Measurements from ENCODE around the gene POLR3GL. TPM values are rescaled to one million over a fixed set of nuclear protein-coding genes. Genes with fewer than 3 reads are reported as not detected.
"Not testable (repeated sequence)": the region's sequence is repeated elsewhere in the genome, so short reads cannot be mapped to it uniquely, and the experiment has no call there.

POLR3GL gene
- total RNA-seq, 2 experiments from 2014 or later = 32.6 to 34.9 TPM

DNA sequence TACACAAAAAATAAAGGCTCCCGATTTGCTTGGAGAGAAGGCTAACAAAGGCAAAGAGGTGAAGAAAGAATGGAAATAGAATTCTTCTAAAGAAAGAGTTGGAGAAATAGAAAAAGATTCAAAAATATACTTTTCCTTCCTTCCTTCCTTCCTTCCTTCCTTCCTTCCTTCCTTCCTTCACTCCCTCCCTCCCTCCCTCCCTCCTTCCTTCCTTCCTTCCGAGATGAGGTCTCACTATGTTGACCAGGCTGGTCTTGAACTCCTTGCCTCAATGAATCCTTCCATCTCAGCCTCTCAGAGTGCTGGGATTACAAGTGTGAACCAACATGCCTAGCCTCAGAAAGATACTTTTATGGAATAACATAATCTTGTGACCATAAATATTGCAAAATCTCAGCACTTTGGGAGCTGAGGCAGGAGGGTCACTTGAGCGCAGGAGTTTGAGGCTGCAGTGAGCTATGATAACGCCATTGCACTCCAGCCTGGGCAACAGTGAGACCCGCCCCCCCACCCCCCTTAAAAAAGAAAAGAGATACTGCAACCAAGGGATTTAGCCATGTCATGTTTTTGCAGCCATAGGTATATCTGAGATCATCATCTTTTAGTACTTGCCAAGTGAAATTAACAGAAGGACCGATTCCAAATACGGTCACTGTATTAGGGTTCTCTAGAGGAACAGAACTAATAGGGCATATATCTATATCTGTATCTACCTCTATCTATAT lies 58.1 kb downstream of the POLR3GL start:
- peaks cover 73% of the 10 kb centered on the region for H3K27me3 Mint-ChIP-seq
- no peak overlapping the region for H3K27ac Mint-ChIP-seq
- DNase-seq = no peak
- peaks cover 7% of the 10 kb centered on the region for H3K4me1 Mint-ChIP-seq
- no peaks in the 10 kb centered on the region for H3K9me3 Mint-ChIP-seq
- POLR2A ChIA-PET = no interaction called here
- H3K4me3 Mint-ChIP-seq = no peak overlapping the region
- no peaks in the 10 kb centered on the region for H3K36me3 Mint-ChIP-seq
- no peak for ATAC-seq (ENCODE audit: low read depth)

DNA sequence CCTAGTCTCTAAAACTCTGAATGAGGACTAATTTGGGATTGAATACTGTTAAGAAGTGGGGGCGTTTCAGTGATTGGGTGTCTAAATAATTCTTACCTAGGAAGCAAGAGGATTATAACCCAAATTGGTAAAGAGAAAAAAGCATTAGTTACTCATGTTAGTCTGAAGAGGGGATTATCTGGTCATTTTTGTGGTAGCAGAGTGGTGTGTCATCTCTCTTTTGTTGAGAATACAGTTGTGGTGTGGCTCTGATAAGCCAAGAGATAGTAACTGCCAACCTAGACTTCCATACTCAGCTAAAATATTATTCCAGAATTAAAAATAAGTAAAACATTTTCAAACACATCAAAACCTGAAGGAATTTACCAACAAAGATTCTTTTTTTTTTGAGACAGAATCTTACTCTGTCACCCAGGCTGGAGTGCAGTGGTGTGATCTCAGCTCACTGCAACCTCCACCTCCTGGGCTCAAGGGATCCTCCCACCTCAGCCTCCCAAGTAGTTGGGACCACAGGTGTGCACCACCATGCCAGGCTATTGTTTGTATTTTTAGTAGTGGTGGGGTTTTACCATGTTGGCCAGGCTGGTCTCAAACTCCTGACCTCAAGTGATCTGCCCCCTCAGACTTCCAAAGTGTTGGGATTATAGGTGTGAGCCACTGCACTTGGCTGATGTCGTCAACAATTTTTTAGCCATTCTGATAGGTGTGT lies 61.5 kb downstream of the POLR3GL start:
- POLR2A ChIA-PET; DNase-seq; H3K36me3 Mint-ChIP-seq; H3K9me3 Mint-ChIP-seq; H3K27ac Mint-ChIP-seq; H3K4me3 Mint-ChIP-seq; ATAC-seq (ENCODE audit: low read depth); H3K4me1 Mint-ChIP-seq: not testable (repeated sequence)
- peaks cover 49% of the 10 kb centered on the region for H3K27me3 Mint-ChIP-seq

DNA sequence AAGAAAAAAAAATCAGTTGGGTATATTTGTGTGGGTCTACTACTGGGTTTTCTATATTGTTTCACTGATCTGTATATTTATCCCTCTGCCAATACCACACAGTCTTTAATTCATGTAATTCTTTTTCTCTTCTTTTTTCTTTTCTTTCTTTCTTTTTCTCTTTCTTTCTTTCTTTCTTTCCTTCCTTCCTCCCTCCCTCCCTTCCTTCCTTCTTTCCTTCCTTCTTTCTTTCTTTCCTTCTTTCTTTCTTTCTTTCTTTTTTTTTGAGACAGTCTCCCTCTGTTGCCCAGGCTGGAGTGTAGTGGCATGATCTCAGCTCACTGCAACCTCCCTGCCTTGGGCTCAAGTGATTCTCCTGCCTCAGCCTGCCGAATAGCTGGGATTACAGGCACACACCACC lies 62.2 kb downstream of the POLR3GL start:
- H3K4me3 Mint-ChIP-seq; H3K9me3 Mint-ChIP-seq; POLR2A ChIA-PET; DNase-seq; H3K27ac Mint-ChIP-seq; ATAC-seq (ENCODE audit: low read depth); H3K36me3 Mint-ChIP-seq; H3K4me1 Mint-ChIP-seq: not testable (repeated sequence)
- peaks cover 42% of the 10 kb centered on the region for H3K27me3 Mint-ChIP-seq

Other genes starting within 250 kb of the POLR3GL start
- gene CD160, start 245.2 kb upstream of the POLR3GL start, total RNA-seq = under 1 TPM; 0.20 to 0.53 TPM
- 10 to 100 TPM; 14.7 to 15.0 TPM for gene RNF115, start 140.6 kb upstream of the POLR3GL start, total RNA-seq
- 10 to 100 TPM; 34.6 to 35.1 TPM for gene POLR3C, start 140.5 kb upstream of the POLR3GL start, total RNA-seq
- 1 to 10 TPM; 2.9 to 3.5 TPM for gene NUDT17, start 119.1 kb upstream of the POLR3GL start, total RNA-seq
- gene PIAS3, start 105.6 kb upstream of the POLR3GL start, total RNA-seq = 10 to 100 TPM; 31.8 to 33.3 TPM
- gene ANKRD35, start 78.8 kb upstream of the POLR3GL start, total RNA-seq = under 1 TPM; 0.40 to 0.69 TPM
- gene ITGA10, start 54.6 kb upstream of the POLR3GL start, total RNA-seq = 1 to 10 TPM; 2.1 to 2.2 TPM
- 10 to 100 TPM; 31.0 to 35.8 TPM for gene PEX11B, start 46.0 kb upstream of the POLR3GL start, total RNA-seq
- gene RBM8A, start 37.2 kb upstream of the POLR3GL start, total RNA-seq = 100 to 1,000 TPM; 157 to 160 TPM
- 10 to 100 TPM; 54.0 to 57.5 TPM for gene LIX1L, start 6.7 kb upstream of the POLR3GL start, total RNA-seq
- 1 to 10 TPM; 2.2 to 2.8 TPM for gene ANKRD34A, start 115 bp upstream of the POLR3GL start, total RNA-seq
- gene TXNIP, start 31.9 kb downstream of the POLR3GL start, total RNA-seq = 100 to 1,000 TPM; 678 to 725 TPM
- not detected for gene HJV, start 57.0 kb downstream of the POLR3GL start, total RNA-seq
- gene NBPF10, start 180.1 kb downstream of the POLR3GL start, total RNA-seq = 1 to 10 TPM; 1.5 to 1.6 TPM

All from activated naive CD8-positive, alpha-beta T cell treated with anti-CD3 and anti-CD28 coated beads, Interleukin-2, amount 10 ng/mL, durations not matched to agents 7 days and 5 days (primary cell).